HG03045 (cell line): ENCODE results near the gene IFNGR2.

Experiments
- ATAC-seq: cut with Tn5 transposase; IDR thresholded peaks from one replicate; pipeline ENCODE4 v1.9.1; 2021; ENCODE audit warnings: mild to moderate bottlenecking, moderate library complexity; ENCODE audit not compliant: unreplicated experiment

IFNGR2 gene

DNA sequence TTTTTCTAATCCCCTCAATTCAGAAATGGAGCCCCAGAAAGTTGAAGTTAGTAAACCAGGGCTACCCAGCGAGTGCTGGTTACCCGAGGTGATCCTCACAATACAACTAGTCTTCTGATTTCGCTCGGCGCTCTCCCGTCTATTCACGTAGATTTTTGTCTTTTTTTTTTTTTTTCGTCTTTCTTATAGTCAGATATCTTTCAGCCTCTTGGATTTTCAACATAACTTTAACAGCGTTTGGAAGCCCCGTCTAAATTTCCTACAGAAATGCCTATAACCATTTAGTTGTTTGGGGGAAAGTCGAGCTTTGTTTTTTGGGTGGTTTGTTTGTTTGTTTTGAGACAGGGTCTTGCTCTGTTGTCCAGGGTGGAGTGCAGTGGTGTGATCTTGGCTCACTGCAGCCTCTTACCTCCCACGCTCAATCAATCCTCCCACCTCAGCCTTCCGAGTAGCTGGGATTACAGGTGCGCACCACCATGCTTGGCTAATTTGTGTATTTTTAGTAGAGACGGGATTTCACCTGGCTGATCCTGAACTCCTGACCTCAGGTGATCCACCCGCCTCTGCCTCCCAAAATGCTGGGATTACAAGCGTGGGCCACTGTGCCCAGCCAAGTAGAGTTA lies 77.4 kb downstream of the IFNGR2 start:
- ATAC-seq, result no peak

DNA sequence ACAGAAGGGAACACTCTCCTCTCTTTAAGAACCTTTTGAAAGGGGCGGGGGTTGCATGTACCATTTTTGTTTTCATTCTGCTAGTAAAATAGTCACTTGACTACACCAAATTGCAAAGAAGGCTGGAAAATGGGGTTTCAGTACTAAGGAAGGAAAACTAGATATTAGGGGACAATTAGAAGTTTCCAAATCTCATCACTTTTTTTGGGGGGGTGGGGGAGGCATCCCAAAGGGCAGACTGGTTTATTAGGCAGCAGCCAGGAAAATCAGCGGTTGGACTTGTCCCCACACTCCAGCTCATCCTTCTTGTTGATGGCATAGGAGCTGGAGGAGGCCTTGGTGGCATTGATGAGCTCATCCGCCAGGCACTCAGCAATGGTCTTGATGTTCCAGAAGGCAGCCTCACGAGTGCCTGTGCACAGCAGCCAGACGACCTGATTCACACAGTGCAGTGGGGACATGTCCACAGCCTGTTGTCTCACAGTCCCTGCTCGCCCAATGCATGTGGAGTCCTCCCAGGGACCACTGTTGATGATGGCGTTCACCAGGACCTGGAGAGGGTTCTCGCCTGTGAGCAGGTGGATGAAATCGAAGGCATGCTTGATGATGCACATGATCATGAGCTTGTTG lies 78.2 kb downstream of the IFNGR2 start:
- ATAC-seq, result no peak
